ENCODE data around the gene MRPL55.

The MRPL55 gene

GRCh38 chr1:228068359-228068758 is 40.7 kb downstream of the MRPL55 start:
- no peak for DNase-seq

DNA sequence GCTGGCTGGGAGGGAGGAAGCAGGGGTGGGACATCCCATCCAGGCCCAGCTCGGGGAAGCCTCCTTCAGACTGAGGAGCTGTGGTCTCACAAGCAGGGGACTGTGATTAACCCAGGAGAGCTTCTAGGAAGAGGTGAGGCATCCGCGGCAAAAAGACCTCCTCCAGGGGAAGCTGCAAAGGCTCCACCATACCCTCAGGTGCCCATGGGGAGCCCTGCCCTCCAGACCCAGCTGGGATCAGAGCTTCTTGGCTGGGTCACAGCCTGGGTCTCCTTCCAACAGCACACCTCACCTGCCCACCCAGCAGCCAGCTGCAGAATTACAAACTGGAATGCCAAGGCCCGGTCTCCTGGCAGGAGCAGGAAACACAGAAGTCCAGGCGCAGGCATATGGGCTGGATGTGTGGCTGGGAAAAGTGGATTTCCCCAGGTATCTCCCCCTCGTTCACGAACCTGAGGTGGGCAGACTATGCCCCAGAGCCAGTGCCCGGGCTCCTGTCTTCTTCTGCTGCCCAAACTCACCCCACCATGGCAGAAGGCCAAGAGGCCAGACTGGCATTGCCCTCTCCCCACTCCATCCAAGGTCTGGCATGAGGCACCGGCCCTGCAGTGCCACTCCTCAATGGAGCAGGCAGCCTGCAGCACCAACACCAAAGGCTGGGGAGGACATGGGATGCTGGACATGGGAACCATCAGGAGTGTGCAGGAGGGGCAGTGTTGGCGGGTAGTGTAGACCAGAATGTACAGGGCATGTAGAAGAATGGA is 42.0 kb downstream of the MRPL55 start:
- no peak for DNase-seq

DNA sequence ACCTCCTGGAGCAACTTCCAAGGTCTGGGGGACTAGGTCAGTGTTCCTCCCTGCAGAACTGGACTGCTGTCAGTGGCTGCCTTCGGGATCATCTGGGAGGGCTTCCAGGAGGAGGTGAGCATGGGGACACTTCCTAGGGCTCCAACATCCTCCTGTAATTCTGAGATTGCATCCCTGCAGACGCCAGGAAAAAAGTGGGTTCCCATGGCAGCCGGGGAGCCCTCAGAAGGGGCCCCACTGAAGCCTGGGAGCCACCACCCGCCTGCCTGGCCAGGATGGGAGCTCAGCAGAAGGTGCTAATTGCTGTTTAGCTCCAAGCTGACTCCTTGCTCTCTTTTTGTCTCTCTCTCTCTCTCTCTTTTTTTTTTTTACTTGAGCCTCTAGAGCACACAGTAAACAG is 42.7 kb downstream of the MRPL55 start:
- no peak for DNase-seq

DNA sequence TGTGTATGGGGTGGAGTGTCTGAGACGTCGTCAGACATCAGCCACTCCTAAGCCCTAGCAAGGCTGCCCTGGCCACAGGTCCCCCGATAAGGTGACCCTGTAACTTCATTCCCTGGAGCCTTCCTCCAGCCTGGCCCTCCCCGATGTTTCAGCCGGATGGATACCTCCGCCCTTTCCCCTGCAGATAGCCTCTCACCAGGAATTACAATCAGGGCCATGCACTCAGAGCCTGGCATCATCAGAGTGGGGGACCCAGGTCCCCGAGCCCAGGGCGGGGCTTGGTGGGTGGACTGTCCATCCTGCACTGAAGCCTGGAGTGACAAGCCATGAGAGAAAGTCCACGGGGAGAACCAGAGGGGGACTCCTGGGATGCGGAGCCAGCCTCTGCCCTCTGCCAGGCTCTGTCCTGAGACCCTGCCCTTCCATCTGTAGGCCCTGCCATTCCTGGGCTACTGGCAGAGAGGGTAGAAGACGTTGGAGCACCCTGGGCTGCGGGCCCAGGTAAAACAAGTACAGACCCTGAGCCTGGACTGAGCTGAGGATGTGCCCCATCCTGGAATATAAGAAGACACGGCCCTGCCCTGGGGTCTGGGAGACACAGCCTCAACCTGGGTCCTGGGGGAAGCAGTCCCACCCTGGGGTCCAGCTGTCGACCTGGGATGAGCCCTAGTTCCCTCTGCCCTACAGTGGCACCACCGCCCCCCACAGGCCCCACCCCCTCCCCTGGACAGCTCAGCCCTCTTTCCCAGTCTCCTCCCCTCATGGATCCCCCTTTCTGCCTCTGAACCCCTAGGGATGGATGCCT is 43.4 kb downstream of the MRPL55 start:
- DNase-seq: no peak

- no peak for DNase-seq
Measured at GRCh38 chr1:228064741-228065542, 44.2 kb downstream of the MRPL55 start.

DNA sequence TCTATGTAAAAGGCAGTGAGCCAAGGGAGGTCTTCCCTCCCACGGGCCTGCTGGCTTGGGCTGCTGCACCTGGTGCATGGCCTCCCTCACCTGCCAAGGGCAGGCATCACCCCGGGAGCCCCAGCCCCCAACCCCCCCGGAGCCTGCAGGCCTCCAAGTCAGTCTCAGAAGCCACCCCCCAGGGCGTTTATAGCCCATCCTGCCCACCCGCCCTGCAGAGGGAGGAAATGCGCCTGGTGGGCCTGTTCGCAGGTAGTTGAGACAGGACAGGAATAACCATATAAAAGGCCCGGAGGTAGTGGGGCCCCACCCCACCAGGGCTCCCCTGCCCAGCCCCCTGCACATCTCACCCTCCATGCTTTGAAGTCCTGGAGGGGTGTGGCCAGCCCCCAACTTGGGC is 44.8 kb downstream of the MRPL55 start:
- DNase-seq: no peak

GRCh38 chr1:228063251-228064191 is 45.6 kb downstream of the MRPL55 start:
- DNase-seq: no peak

DNA sequence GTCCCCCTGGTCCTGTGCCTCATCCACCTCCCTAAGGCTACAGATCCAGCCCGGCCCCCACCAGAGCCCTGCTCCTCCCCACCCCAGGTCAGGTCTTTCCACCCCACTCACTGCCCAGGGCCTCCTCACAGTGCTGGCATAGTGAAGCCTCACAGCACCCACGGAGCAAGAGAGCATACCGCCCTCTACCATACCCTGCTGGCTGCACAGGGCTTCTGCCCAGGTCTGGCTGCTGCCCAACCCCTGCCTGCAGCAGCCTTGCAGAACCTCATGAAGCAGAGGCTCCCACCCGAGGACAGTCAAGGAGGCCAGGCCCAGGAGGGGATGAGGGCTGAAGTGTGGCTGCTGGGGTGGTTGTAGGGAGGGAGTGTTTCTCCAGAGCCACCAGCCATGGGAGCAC is 46.3 kb downstream of the MRPL55 start:
- DNase-seq: no peak

- DNase-seq: no peak
Measured at GRCh38 chr1:228062085-228062791, 46.9 kb downstream of the MRPL55 start.

DNA sequence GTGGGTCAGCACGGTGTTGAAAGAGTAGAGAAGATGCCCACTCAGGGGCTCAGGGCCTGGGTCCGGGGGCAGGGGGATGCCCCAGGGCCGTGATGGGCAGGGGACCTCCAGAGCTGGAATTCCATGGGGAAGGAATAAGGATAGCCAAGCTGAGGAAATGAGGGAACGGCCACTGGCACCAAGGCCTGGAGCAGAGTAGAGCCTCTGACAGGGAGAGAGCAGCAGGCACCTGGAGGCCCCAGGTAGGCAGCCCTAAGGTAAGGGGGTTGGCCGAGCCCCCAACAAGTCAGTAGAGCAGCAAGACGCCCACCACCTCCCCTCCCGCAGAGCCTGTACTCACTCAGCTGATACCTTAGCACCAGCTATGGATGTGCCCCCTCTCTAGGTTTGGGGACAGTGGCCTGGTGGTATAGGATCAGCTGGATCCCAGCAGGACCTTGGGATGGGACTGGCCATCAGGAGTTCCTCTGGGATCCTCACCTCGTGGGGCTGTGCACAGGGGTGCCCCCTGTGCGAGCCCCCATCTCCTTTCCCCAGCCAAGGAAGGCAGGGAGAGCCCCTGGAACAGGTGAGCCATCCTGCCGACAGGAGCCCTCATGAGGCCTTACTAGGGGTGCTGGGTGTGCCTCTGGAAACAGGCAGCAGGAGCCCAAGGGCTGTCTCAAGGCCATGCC is 47.6 kb downstream of the MRPL55 start:
- no peak for DNase-seq

GRCh38 chr1:228060458-228061190 is 48.5 kb downstream of the MRPL55 start:
- no peak for DNase-seq

DNA sequence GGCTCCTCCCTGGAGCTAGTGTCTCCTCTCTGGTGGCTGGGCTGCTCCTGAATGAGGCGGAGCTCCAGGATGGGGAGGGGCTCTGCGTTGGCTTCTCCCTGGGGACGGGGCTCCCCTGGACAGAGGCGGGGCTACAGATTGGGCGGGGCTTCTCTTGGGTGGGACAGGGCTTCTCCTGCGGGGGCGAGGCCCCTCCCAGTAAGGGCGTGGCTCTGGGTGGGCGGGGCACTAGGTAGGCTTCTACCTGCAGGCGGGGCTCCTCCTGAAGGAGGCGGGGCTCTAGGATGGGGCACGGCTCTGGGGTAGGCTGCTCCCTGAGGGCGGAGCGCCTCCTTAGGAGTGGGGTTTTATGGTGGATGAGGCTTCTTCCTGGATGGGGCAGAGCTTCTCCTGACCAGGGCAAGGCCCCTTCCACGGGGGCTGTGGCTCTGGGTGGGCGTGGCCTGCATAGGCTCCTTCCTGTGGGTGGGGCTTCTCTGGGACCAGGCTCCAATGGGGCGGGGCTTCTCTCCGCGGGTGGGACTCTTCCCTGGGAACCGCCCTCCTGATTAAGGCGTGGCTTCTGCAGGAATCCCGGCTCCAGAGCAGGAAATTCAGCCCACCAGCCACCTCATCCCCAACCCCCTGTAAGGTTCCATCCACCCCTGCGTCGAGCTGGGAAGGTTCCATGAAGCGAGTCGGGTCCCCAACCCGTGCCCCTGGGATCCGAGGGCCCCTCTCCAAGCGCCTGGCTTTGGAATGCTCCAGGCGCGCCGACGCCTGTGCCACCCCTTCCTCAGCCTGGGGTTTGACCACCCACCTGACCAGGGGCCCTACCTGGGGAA is 49.3 kb downstream of the MRPL55 start:
- DNase-seq: peak; percentile 46

DNA sequence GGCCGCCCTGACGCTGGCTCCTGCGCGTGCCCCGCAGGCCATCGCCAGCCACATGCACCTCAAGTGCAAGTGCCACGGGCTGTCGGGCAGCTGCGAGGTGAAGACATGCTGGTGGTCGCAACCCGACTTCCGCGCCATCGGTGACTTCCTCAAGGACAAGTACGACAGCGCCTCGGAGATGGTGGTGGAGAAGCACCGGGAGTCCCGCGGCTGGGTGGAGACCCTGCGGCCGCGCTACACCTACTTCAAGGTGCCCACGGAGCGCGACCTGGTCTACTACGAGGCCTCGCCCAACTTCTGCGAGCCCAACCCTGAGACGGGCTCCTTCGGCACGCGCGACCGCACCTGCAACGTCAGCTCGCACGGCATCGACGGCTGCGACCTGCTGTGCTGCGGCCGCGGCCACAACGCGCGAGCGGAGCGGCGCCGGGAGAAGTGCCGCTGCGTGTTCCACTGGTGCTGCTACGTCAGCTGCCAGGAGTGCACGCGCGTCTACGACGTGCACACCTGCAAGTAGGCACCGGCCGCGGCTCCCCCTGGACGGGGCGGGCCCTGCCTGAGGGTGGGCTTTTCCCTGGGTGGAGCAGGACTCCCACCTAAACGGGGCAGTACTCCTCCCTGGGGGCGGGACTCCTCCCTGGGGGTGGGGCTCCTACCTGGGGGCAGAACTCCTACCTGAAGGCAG is 50.0 kb downstream of the MRPL55 start:
- DNase-seq: no peak

DNA sequence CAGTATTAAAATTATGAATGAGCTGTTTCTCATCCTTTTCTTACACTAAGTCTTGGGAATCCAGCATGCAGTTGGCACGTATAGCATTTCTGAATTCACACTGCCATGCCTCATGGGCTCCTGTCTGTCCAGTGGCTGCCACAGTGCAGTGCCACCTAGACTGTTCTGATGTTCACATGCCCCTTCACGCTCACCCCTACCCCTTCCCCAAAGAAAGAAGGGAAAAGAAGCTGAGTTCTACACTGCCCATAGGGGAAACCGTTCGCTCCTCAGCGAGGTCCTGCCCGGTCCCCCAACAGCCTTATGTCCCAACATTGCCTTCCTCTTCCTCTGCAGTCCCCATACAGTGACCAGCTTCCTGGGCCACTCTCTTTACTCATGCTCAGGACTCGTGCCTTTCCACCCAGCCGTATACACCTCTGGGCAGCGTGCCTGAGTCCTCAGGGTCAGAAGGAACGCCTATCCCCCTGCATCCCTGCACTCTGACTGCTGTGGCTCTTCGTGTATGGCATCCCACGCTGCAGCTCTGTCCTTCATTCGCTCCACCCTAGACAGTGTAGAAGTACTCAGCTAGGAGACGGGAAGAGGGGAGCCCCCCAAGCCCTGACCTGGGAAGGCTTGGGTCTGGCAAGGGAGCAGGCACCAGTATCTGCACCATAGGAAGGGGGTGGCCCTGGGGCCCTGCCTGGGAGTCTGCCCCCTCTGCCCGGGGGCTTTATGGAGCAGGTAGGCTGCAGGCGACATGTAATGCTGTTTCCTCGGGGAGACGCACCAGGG is 50.7 kb downstream of the MRPL55 start:
- DNase-seq: no peak

Data from fibroblast of skin of scalp (primary cell).